Stomach (tissue), 9 donors: ENCODE data around the gene TRA2B. TPM values are rescaled to one million over a fixed set of nuclear protein-coding genes. Genes with fewer than 3 reads are reported as not detected.
A peak's percentile ranks its signal among the peaks of the same experiment; 100 is the strongest.

Experiments
- DNase-seq, 2 donors: peaks; one replicate each; pipeline versions ENCODE4 v3.0.0 to v3.0.0-alpha.2; 2013 to 2019
- H3K27ac ChIP-seq, 5 donors: fragments of 200-600 bp in 4 of 5; sonication (generic) in 4 of 5; one replicate each; pipeline ENCODE4 v1.5.1; 2013 to 2019; ENCODE audit warnings: mild to moderate bottlenecking in 1 of 5, moderate library complexity in 1 of 5
- H3K27me3 ChIP-seq, 3 donors: fragments of 200-600 bp; sonication (generic); one replicate each; pipeline ENCODE4 v1.5.1; 2017 to 2019; ENCODE audit warnings: mixed run types in 1 of 3
- H3K36me3 ChIP-seq, 4 donors: fragments of 200-600 bp; sonication (generic); 1 replicate in 3 of 4; 2 replicates in 1 of 4; pipeline ENCODE4 v1.5.1; 2016 to 2019
- H3K4me1 ChIP-seq, 4 donors: fragments of 200-600 bp; sonication (generic); one replicate each; pipeline ENCODE4 v1.5.1; 2016 to 2019
- H3K4me3 ChIP-seq, 4 donors: fragments of 200-600 bp; sonication (generic) in 3 of 4; one replicate each; pipeline ENCODE4 v1.5.1; 2016 to 2019; ENCODE audit warnings: mild to moderate bottlenecking in 1 of 4
- H3K9me3 ChIP-seq, 4 donors: fragments of 200-600 bp; sonication (generic); one replicate each; pipeline ENCODE4 v1.5.1; 2016 to 2019
- EP300 ChIP-seq: sonication (generic); formaldehyde crosslinking; IDR thresholded peaks from one replicate; pipeline ENCODE4 v1.6.1; 2017; ENCODE audit warnings: antibody characterized with exemption
- POLR2A ChIP-seq, 4 donors: fragments of 450-650 bp; IDR thresholded peaks; one replicate each; pipeline ENCODE4 v1.6.1; 2016; ENCODE audit warnings: antibody characterized with exemption in 4 of 4, control low read depth in 2 of 4, mild to moderate bottlenecking in 1 of 4, moderate library complexity in 1 of 4
- POLR2AphosphoS5 ChIP-seq, 3 donors: sonication (generic); formaldehyde crosslinking; IDR thresholded peaks; one replicate each; pipeline ENCODE4 v1.6.1; 2016; ENCODE audit warnings: antibody characterized with exemption in 3 of 3
- WGBS, 5 donors: extraction: QIAGEN DNeasy Blood & Tissue Kit in 3 of 5; methylation state at CpG; one replicate each; pipeline versions ENCODE4 v1.1.5 to v1.1.7; 2013 to 2018; 5-methylcytosine and 5-hydroxymethylcytosine counted together
- intact Hi-C: fragments of 100-400 bp; cut with DNase I; formaldehyde crosslinking; loops from one replicate; pipeline ENCODE4 v1.15.1; 2023; ENCODE audit warnings: low total_unique reads
- polyA plus RNA-seq, 3 donors: library from polyadenylated mRNA; stranded (reverse); fragments of 200-250 nt; gene quantifications; one replicate each; pipeline ENCODE4 v1.2.3, GENCODE V29; 2013
- total RNA-seq, 5 donors: library from RNA; depleted of rRNA; stranded (reverse); fragments of >200 nt; gene quantifications; one replicate each; pipeline versions ENCODE4 v1.1.0 to v1.2.3, GENCODE V29; 2014 to 2016
- TF ChIP-seq, protein P1 (sequence below), 7 experiments: fragments of 450-650 bp in 4 of 7; fragments of 200-600 bp in 3 of 7; sonication (generic) in 3 of 7; IDR thresholded peaks; one replicate each; pipeline ENCODE4 v1.5.1; 2016 to 2019; ENCODE audit warnings: antibody characterized with exemption in 7 of 7, control low read depth in 2 of 7, mild to moderate bottlenecking in 1 of 7
- donor health status: healthy with polysubstance abuse.
- donor health status: Bipolar disorder and iron deficiency.
- donor health status: healthy.

The TRA2B gene
- total and polyA plus RNA-seq, 8 donors = 55.8 to 298 (median 103) TPM

GRCh38 chr3:185927501-185928200 is 10.2 kb downstream of the TRA2B start:
- Histone ChIP-seq H3K27me3 (no peaks in the 10 kb centered on the region), H3K27ac (peak overlapping the region; percentile 18 to 65 (median 45)), H3K4me1 (peaks cover 71 to 100% (median 88%) of the 10 kb centered on the region in 4 donors), H3K4me3 (peak overlapping the region in 2 of 4 donors; percentile 14 to 29), H3K36me3 (peaks cover 28 to 50% (median 36%) of the 10 kb centered on the region in 4 donors), H3K9me3 (no peaks in the 10 kb centered on the region)
- 4 to 29% (median 7%) methylated on average over 1 of the region's 1 CpG for WGBS, 5 donors
- TF ChIP-seq, protein P1, sequence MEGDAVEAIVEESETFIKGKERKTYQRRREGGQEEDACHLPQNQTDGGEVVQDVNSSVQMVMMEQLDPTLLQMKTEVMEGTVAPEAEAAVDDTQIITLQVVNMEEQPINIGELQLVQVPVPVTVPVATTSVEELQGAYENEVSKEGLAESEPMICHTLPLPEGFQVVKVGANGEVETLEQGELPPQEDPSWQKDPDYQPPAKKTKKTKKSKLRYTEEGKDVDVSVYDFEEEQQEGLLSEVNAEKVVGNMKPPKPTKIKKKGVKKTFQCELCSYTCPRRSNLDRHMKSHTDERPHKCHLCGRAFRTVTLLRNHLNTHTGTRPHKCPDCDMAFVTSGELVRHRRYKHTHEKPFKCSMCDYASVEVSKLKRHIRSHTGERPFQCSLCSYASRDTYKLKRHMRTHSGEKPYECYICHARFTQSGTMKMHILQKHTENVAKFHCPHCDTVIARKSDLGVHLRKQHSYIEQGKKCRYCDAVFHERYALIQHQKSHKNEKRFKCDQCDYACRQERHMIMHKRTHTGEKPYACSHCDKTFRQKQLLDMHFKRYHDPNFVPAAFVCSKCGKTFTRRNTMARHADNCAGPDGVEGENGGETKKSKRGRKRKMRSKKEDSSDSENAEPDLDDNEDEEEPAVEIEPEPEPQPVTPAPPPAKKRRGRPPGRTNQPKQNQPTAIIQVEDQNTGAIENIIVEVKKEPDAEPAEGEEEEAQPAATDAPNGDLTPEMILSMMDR (IDR thresholded peaks at IDR 0.05) = no peak
- no peak for TF ChIP-seq POLR2AphosphoS5 (IDR thresholded peaks at IDR 0.05)
- TF ChIP-seq POLR2A (IDR thresholded peaks at IDR 0.05) = no peak
- TF ChIP-seq EP300 = no peak
- intact Hi-C loops = no loop called here
- no peak for DNase-seq

- no peak for DNase-seq
- Histone ChIP-seq H3K4me3 (peak overlapping the region in 2 of 4 donors; percentile 8 to 29), H3K27ac (peak overlapping the region in 1 of 5 donors; percentile 6), H3K9me3 (no peaks in the 10 kb centered on the region), H3K4me1 (peaks cover 59 to 96% (median 79%) of the 10 kb centered on the region in 4 donors), H3K36me3 (peaks cover 40 to 62% (median 48%) of the 10 kb centered on the region in 4 donors), H3K27me3 (no peaks in the 10 kb centered on the region)
- TF ChIP-seq POLR2A (IDR thresholded peaks at IDR 0.05) (no peak), POLR2AphosphoS5 (IDR thresholded peaks at IDR 0.05) (no peak), EP300 (no peak)
- TF ChIP-seq, protein P1 (IDR thresholded peaks at IDR 0.05) = no peak
- intact Hi-C loops = no loop called here
- 24 to 45% (median 28%) methylated on average over 9 of the region's 9 CpGs for WGBS, 5 donors
These were observed 11.4 kb downstream of the TRA2B start for GRCh38 chr3:185926445-185926844.

DNA sequence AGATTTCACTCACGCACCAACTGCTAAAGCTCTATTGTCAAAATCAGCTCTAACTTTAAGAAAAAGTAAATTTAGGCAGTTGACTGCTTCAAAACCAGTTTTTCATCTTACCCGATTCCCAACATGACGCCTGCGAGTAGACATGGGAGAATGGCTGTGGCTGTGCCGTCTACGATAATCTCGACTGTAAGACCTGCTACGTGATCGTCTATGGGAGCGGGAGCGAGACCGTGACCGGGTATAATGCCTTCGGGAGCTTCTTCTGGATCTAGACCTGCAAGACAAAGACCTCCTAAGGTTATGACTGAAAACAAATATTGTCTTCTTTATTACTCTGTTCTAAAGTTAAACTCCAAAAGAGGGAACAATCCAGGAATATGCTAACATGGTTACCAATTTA is 12.5 kb downstream of the TRA2B start:
- TF ChIP-seq POLR2A (IDR thresholded peaks at IDR 0.05) (no peak), EP300 (no peak), POLR2AphosphoS5 (IDR thresholded peaks at IDR 0.05) (no peak)
- TF ChIP-seq, protein P1 (IDR thresholded peaks at IDR 0.05) = no peak
- peaks cover 49 to 64% (median 59%) of the 10 kb centered on the region in 4 donors for H3K36me3 ChIP-seq
- WGBS, 5 donors = 87 to 92% (median 89%) methylated on average over 14 of the region's 14 CpGs
- no peaks in the 10 kb centered on the region for H3K9me3 ChIP-seq
- DNase-seq = no peak
- no peaks in the 10 kb centered on the region for H3K27me3 ChIP-seq
- intact Hi-C loops = no loop called here
- H3K4me3 ChIP-seq = no peak overlapping the region
- peaks cover 48 to 85% (median 69%) of the 10 kb centered on the region in 4 donors for H3K4me1 ChIP-seq
- H3K27ac ChIP-seq = no peak overlapping the region

DNA sequence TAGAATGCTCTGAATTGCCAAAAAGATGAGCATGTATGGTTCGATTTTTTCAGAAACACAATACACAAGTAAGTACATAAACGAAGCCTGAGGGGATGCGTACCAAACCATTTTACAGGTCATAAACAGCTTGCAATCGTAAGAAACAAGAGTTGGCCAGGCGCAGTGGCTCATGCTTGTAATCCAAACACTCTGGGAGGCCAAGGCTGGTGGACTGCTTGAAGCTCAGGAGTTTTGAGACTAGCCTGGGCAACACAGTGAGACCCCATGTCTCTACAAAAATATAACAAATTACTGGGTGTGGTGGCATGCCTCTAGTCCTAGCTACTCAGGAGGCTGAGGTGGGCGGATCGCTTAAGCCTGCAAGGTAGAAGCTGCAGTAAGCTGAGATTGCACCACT is 13.4 kb downstream of the TRA2B start:
- TF ChIP-seq, protein P1 (IDR thresholded peaks at IDR 0.05) = no peak
- TF ChIP-seq POLR2A (IDR thresholded peaks at IDR 0.05) (no peak), POLR2AphosphoS5 (IDR thresholded peaks at IDR 0.05) (no peak), EP300 (no peak)
- Histone ChIP-seq H3K36me3 (peaks cover 59 to 74% (median 68%) of the 10 kb centered on the region in 4 donors), H3K9me3 (no peaks in the 10 kb centered on the region), H3K4me1 (peaks cover 38 to 75% (median 59%) of the 10 kb centered on the region in 4 donors), H3K27ac (no peak overlapping the region), H3K4me3 (no peak overlapping the region), H3K27me3 (no peaks in the 10 kb centered on the region)
- 76 to 80% (median 79%) methylated on average over 7 of the region's 7 CpGs for whole genome bisulfite sequencing, 5 donors
- intact Hi-C loops = no loop called here
- no peak for DNase-seq
